Measurements from ENCODE around the gene CFD. TPM values are rescaled to one million over a fixed set of nuclear protein-coding genes. Genes with fewer than 3 reads are reported as not detected.
"Not testable (repeated sequence)": the region's sequence is repeated elsewhere in the genome, so short reads cannot be mapped to it uniquely, and the experiment has no call there.

CFD gene
- total RNA-seq, 2 donors from 2014 or later = 134 to 825 TPM

- Histone ChIP-seq H3K4me1 (peaks cover 3% of the 10 kb centered on the region), H3K27ac (no peak overlapping the region), H3K4me3 (no peak overlapping the region), H3K9me3 (no peaks in the 10 kb centered on the region), H3K27me3 (no peaks in the 10 kb centered on the region), H3K36me3 (replicated peaks in 1 of 2; ENCODE audit: insufficient read depth in 1 of 2, low read depth in 2 of 2) (peaks cover 3 to 8% of the 10 kb centered on the region in 2 donors)
- no peak for ATAC-seq
- TF ChIP-seq CTCF (IDR thresholded peaks at IDR 0.05) = no peak
- TF ChIP-seq POLR2A (IDR thresholded peaks at IDR 0.05) = no peak
- intact Hi-C loops (cut with DNase I) = no loop called here
- DNase-seq = no peak
- WGBS, 2 donors = 84 to 95% methylated on average over 2 to 8 of the region's 13 CpGs
These were observed 13.6 kb downstream of the CFD start for GRCh38 chr19:873084-873483.

GRCh38 chr19:873561-874041, 14.1 kb downstream of the CFD start:
- ATAC-seq (no peak), DNase-seq (no peak)
- H3K27me3 ChIP-seq = no peaks in the 10 kb centered on the region
- no peaks in the 10 kb centered on the region for H3K9me3 ChIP-seq
- intact Hi-C loops (cut with DNase I) = no loop called here
- H3K4me1 ChIP-seq = peaks cover 3% of the 10 kb centered on the region
- TF ChIP-seq POLR2A (IDR thresholded peaks at IDR 0.05) (no peak), CTCF (IDR thresholded peaks at IDR 0.05) (no peak)
- 94% methylated on average over 19 of the region's 22 CpGs; no CpG with 5 or more reads in 1 of the 2 donors for WGBS, 2 donors
- H3K36me3 ChIP-seq (replicated peaks in 1 of 2; ENCODE audit: insufficient read depth in 1 of 2, low read depth in 2 of 2) = peaks cover 2 to 8% of the 10 kb centered on the region in 2 donors
- H3K27ac ChIP-seq = no peak overlapping the region
- no peak overlapping the region for H3K4me3 ChIP-seq

GRCh38 chr19:875265-875879, 15.9 kb downstream of the CFD start:
- 91 to 92% methylated on average over 18 to 19 of the region's 28 CpGs for WGBS, 2 donors
- DNase-seq = no peak
- Histone ChIP-seq H3K4me3 (no peak overlapping the region), H3K27ac (no peak overlapping the region), H3K36me3 (replicated peaks in 1 of 2; ENCODE audit: insufficient read depth in 1 of 2, low read depth in 2 of 2) (peaks cover 2 to 4% of the 10 kb centered on the region in 2 donors), H3K27me3 (no peaks in the 10 kb centered on the region), H3K4me1 (peaks cover 3% of the 10 kb centered on the region), H3K9me3 (no peaks in the 10 kb centered on the region)
- intact Hi-C loops (cut with DNase I) = no loop called here
- ATAC-seq = no peak
- TF ChIP-seq CTCF (IDR thresholded peaks at IDR 0.05) = no peak
- TF ChIP-seq POLR2A (IDR thresholded peaks at IDR 0.05) = no peak

- intact Hi-C loops (cut with DNase I) = no loop called here
- no peak overlapping the region for H3K27ac ChIP-seq
- ATAC-seq = no peak
- peaks cover 3% of the 10 kb centered on the region for H3K4me1 ChIP-seq
- H3K9me3 ChIP-seq = no peaks in the 10 kb centered on the region
- TF ChIP-seq POLR2A (IDR thresholded peaks at IDR 0.05) = no peak
- no peak for TF ChIP-seq CTCF (IDR thresholded peaks at IDR 0.05)
- no peaks in the 10 kb centered on the region for H3K27me3 ChIP-seq
- no peak overlapping the region for H3K4me3 ChIP-seq
- 79 to 91% methylated on average over 14 to 17 of the region's 18 CpGs for WGBS, 2 donors
- H3K36me3 ChIP-seq (replicated peaks in 1 of 2; ENCODE audit: insufficient read depth in 1 of 2, low read depth in 2 of 2) = peaks cover 2% of the 10 kb centered on the region in 2 donors
- DNase-seq = no peak
These were observed 16.6 kb downstream of the CFD start for GRCh38 chr19:876089-876488.

- ATAC-seq (no peak), DNase-seq (no peak)
- H3K27me3 ChIP-seq = no peaks in the 10 kb centered on the region
- no peak overlapping the region for H3K4me3 ChIP-seq
- H3K4me1 ChIP-seq = peaks cover 3% of the 10 kb centered on the region
- H3K27ac ChIP-seq = no peak overlapping the region
- H3K9me3 ChIP-seq = no peaks in the 10 kb centered on the region
- intact Hi-C loops (cut with DNase I) = no loop called here
- WGBS, 2 donors = 93 to 95% methylated on average over 15 to 18 of the region's 29 CpGs
- peaks cover 3 to 4% of the 10 kb centered on the region in 2 donors for H3K36me3 ChIP-seq (replicated peaks in 1 of 2; ENCODE audit: insufficient read depth in 1 of 2, low read depth in 2 of 2)
- TF ChIP-seq CTCF (IDR thresholded peaks at IDR 0.05) (no peak), POLR2A (IDR thresholded peaks at IDR 0.05) (no peak)
These were observed 17.4 kb downstream of the CFD start for GRCh38 chr19:876780-877314.

GRCh38 chr19:877992-878660, 18.7 kb downstream of the CFD start:
- ATAC-seq; H3K4me1 ChIP-seq; DNase-seq; H3K27ac ChIP-seq; H3K36me3 ChIP-seq (replicated peaks in 1 of 2; ENCODE audit: insufficient read depth in 1 of 2, low read depth in 2 of 2); intact Hi-C loops (cut with DNase I); H3K9me3 ChIP-seq; H3K4me3 ChIP-seq; H3K27me3 ChIP-seq: not testable (repeated sequence)
- 87 to 91% methylated on average over 4 to 11 of the region's 23 CpGs for WGBS, 2 donors

All from body of pancreas (tissue), 4 donors.